HG02852 (cell line): Measurements from ENCODE around the gene CD46.

Experiments
- ATAC-seq: cut with Tn5 transposase; IDR thresholded peaks from one replicate; pipeline ENCODE4 v1.9.1; 2021; ENCODE audit warnings: mild to moderate bottlenecking, moderate library complexity; ENCODE audit not compliant: unreplicated experiment

CD46 gene

DNA sequence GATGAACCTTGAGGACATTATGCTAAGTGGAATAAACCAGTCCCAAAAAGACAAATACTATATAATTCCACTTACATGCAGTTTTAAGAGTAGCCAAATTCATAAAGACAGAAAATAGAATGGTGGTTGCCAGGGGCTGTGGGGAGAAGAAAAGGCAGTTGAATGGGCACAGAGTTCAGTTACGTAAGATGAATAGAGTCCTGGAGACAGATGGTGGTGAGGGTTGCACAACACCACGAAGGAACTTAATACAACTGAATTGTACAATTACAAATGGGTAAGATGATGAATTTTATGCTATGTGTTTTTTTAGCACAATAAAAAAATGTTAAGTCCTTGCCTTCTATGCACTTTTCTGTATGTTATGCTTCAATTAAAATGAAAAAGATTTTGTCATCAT is 92.5 kb downstream of the CD46 start:
- ATAC-seq = no peak
